Epithelial cell of esophagus (primary cell): ENCODE measurements around the gene NR6A1.

ENCODE experiments used
- DNase-seq: peaks from one replicate; pipeline ENCODE4 v3.0.0; 2010; ENCODE audit warnings: low read depth
- H3K4me3 ChIP-seq: 2 replicates; pipeline ENCODE4 v1.5.1; 2011; ENCODE audit warnings: mild to moderate bottlenecking, low read length, control low read depth
- TF ChIP-seq, protein P1 (sequence below): IDR thresholded peaks from 2 replicates; pipeline ENCODE4 v1.5.1; 2011; ENCODE audit warnings: low read depth, mild to moderate bottlenecking, low read length, control low read depth, inconsistent platforms; ENCODE audit not compliant: insufficient read depth; ENCODE audit errors: missing control alignments

NR6A1 gene

DNA sequence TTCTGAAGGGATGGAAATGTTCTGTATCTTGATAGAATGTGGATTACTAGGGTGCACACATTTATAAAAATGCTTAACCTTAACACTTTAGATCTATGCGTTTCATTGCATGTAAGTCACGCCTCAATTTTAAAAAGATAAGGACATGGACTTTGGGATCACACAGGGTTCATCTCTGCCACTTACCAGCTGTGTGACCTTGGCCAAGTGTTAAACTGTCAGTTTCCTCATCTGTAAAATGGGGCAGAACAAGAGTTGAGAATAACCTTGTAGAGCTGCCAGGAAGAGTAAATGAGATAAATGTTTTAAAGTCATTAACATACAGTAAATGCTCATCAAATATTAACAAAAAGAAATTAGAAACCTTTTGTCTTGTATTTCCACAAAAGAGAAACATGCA lies 53.5 kb downstream of the NR6A1 start:
- H3K4me3 ChIP-seq, result no peak overlapping the region
- DNase-seq, result no peak
- TF ChIP-seq, protein P1, sequence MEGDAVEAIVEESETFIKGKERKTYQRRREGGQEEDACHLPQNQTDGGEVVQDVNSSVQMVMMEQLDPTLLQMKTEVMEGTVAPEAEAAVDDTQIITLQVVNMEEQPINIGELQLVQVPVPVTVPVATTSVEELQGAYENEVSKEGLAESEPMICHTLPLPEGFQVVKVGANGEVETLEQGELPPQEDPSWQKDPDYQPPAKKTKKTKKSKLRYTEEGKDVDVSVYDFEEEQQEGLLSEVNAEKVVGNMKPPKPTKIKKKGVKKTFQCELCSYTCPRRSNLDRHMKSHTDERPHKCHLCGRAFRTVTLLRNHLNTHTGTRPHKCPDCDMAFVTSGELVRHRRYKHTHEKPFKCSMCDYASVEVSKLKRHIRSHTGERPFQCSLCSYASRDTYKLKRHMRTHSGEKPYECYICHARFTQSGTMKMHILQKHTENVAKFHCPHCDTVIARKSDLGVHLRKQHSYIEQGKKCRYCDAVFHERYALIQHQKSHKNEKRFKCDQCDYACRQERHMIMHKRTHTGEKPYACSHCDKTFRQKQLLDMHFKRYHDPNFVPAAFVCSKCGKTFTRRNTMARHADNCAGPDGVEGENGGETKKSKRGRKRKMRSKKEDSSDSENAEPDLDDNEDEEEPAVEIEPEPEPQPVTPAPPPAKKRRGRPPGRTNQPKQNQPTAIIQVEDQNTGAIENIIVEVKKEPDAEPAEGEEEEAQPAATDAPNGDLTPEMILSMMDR, result no peak

DNA sequence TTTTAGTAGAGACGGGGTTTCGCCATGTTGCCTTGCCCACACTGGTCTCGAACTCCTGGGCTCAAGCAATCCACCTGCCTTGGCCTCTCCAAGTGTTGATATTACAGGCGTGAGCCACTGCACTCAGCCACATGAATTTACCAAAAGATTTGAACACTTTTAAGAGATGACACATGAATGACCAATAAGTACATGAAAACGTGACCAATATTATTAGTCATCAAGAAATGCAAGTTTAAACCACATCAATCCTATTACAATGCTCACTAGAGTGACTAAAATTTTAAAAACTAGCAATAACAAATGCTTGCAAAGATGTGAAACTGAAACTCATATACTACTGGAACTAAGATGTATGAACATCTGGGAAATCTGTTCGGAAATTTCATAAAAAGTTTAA lies 54.3 kb downstream of the NR6A1 start:
- TF ChIP-seq, protein P1, result no peak
- peak; percentile 74 for DNase-seq
- H3K4me3 ChIP-seq, result no peak overlapping the region

DNA sequence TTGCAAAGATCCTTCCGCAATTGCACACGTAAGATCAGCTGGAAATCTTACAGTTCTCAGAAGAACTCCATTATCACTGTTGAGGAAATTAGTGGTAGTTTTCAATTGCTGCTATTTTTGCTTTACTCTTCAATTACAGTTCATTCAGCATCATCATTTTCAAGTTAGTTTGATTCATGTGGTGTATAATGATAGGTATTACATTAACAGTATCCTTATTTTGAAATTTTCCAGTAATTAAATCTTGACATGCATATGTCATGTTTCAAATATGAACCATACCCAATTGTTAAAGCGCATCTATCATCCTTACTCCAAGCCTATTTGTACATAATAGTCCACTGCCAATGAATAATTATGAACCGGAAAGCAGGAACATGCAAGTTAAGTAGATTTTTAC lies 60.3 kb downstream of the NR6A1 start:
- TF ChIP-seq, protein P1, result no peak
- no peak overlapping the region for H3K4me3 ChIP-seq
- no peak for DNase-seq

DNA sequence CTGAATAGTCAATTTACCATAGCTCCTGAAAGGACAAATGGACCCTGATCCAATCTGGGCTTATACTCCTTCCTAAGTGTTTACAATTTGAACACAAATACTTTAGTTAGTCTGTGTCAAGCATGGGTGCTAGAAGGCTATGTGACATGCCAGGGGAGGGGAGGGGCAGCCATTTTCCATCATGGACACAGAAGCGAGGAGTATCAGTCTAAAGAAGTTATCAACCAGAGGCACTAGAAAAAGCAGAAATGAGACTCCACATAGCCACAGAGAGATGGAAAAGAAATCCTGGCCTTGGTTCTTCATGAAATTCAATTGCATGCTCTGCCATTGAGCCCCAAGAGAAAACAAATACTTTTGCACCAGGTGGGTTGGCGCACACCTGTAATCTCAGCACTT lies 61.8 kb downstream of the NR6A1 start:
- no peak for DNase-seq
- no peak overlapping the region for H3K4me3 ChIP-seq
- TF ChIP-seq, protein P1, result no peak

DNA sequence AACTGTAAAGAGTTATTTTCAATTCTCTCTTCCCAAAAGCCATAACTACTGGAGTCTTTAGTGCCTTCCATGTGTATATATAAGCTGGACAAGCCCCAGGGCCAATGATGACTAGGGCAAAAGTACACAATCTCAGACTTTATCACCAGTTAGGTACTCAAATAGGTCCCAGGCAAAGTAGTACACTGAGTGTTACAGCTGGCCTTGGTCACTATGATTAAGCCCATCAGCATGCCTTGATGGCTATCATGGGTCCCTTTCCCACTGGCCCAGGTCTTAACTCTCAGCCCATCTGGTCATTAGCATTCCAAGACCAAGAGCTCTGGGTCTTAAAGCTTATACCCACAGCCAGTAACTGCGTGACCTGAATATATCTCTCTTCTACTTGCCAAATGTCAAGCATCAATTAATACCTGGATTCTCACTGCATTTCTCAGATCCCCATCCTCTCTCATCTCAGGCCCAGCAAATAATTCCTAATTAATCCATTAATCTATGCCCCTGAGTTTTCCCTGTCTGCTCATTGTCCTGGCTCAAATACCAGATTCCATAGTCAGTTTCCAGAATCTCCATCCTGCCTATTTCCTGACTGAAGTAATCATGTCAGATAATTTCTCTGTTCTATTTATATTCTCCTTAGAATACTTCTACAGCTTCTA lies 62.3 kb downstream of the NR6A1 start:
- no peak overlapping the region for H3K4me3 ChIP-seq
- TF ChIP-seq, protein P1, result no peak
- DNase-seq, result peak; percentile 36

DNA sequence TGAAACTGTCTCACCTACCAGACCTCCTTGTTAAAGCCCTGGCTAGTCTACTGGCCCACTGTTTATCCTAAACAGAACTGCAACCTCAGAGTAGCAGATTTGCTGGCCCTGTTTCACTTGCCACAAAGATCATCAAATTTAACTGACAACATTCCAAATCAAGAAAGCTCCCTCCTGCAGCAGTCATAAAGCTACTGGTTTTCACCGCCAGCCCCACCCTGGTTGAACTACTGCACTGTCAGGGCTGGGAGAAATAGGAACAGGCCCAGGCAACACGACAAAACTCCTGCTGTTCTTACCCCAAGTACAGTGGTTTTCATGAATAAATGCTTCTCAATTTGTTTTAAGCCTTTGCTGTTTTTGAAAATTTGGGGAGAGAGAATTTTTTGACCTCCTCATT lies 63.0 kb downstream of the NR6A1 start:
- DNase-seq, result peak; percentile 22
- no peak overlapping the region for H3K4me3 ChIP-seq
- TF ChIP-seq, protein P1, result no peak

DNA sequence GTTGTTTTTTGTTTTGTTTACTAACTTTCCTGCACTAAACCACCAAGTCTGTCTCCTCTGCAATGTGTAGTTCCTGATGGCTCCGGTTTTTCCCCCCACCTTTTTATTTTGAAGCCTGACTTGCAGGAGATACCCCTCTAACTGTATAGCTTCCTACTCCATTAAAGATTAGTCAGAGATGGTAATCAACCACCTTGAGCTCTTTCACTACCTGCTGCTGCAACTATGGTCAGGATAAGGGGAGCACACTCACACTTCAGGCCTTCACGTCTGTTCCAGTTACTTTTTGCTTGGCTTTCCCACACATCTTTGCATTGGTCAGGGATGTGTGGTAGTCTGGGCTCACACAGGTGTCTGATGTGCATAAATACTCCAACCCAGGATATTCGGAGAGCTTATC lies 63.4 kb downstream of the NR6A1 start:
- no peak overlapping the region for H3K4me3 ChIP-seq
- TF ChIP-seq, protein P1, result no peak
- DNase-seq, result no peak
